Liver (tissue), 9 donors: ENCODE data around the gene ANKRD29. TPM values are rescaled to one million over a fixed set of nuclear protein-coding genes. Genes with fewer than 3 reads are reported as not detected.

Experiments
- DNase-seq: peaks from one replicate; pipeline ENCODE4 v3.0.0-alpha.2; 2017; ENCODE audit warnings: low spot score
- H3K27ac ChIP-seq, 2 donors: one replicate each; pipeline ENCODE4 v1.7.0; 2013; ENCODE audit warnings: inconsistent platforms in 2 of 2, low read length in 2 of 2, control low read depth in 1 of 2, low read depth in 1 of 2, mild to moderate bottlenecking in 1 of 2
- H3K27me3 ChIP-seq, 4 donors: one replicate each; pipeline versions ENCODE4 v1.6.1 to v1.7.0; 2013; ENCODE audit warnings: low read length in 3 of 4, inconsistent platforms in 1 of 4, mild to moderate bottlenecking in 1 of 4, moderate library complexity in 1 of 4; ENCODE audit not compliant: control insufficient read depth in 4 of 4, insufficient read depth in 4 of 4
- H3K36me3 ChIP-seq, 4 donors: one replicate each; pipeline versions ENCODE4 v1.6.1 to v1.7.0; 2013; ENCODE audit warnings: low read length in 3 of 4, mild to moderate bottlenecking in 3 of 4, low read depth in 1 of 4, moderate library complexity in 1 of 4; ENCODE audit not compliant: control insufficient read depth in 4 of 4, insufficient read depth in 3 of 4
- H3K4me1 ChIP-seq, 4 donors: one replicate each; pipeline versions ENCODE4 v1.6.1 to v1.7.0; 2013; ENCODE audit warnings: low read length in 3 of 4, mild to moderate bottlenecking in 3 of 4, moderate library complexity in 1 of 4; ENCODE audit not compliant: control insufficient read depth in 4 of 4, insufficient read depth in 4 of 4
- H3K4me3 ChIP-seq, 3 donors: one replicate each; pipeline versions ENCODE4 v1.6.1 to v1.7.0; 2013; ENCODE audit warnings: low read length in 3 of 3, control low read depth in 1 of 3, low read depth in 1 of 3, mild to moderate bottlenecking in 1 of 3
- H3K9ac ChIP-seq, 2 donors: one replicate each; pipeline ENCODE4 v1.7.0; 2013; ENCODE audit warnings: low read length in 2 of 2, mild to moderate bottlenecking in 2 of 2, moderate library complexity in 2 of 2, control low read depth in 1 of 2, low read depth in 1 of 2
- H3K9me3 ChIP-seq, 4 donors: one replicate each; pipeline versions ENCODE4 v1.6.1 to v1.7.0; 2013; ENCODE audit warnings: low read length in 3 of 4; ENCODE audit not compliant: control insufficient read depth in 4 of 4
- ATF3 ChIP-seq: IDR thresholded peaks from 2 replicates; pipeline ENCODE4 v1.6.1; 2016; ENCODE audit warnings: antibody characterized with exemption
- CTCF ChIP-seq: fragments of 150-350 bp; IDR thresholded peaks from 2 replicates; pipeline ENCODE4 v1.5.1; 2017; ENCODE audit warnings: improper control_type of control experiment, low read depth, low read length; ENCODE audit not compliant: missing input control
- EGR1 ChIP-seq, 2 donors: IDR thresholded peaks; 2 replicates each; pipeline ENCODE4 v1.6.1; 2016 to 2018; ENCODE audit warnings: antibody characterized with exemption in 2 of 2, low read depth in 2 of 2
- FOXA1 ChIP-seq: IDR thresholded peaks from 2 replicates; pipeline ENCODE4 v1.6.1; 2016; ENCODE audit warnings: antibody characterized with exemption
- FOXA2 ChIP-seq: IDR thresholded peaks from 2 replicates; pipeline ENCODE4 v1.6.1; 2016; ENCODE audit warnings: antibody characterized with exemption
- GABPA ChIP-seq, 2 donors: IDR thresholded peaks in 1 of 2; conservative IDR thresholded peaks in 1 of 2; 2 replicates each; pipeline ENCODE4 v1.6.1; 2016; ENCODE audit warnings: antibody characterized with exemption in 2 of 2, mild to moderate bottlenecking in 1 of 2, moderate library complexity in 1 of 2
- HNF4A ChIP-seq, 2 donors: conservative IDR thresholded peaks; 2 replicates each; pipeline ENCODE4 v1.6.1; 2016; ENCODE audit warnings: antibody characterized with exemption in 2 of 2, mild to moderate bottlenecking in 2 of 2
- JUND ChIP-seq, 2 donors: IDR thresholded peaks; 2 replicates each; pipeline ENCODE4 v1.6.1; 2016; ENCODE audit warnings: antibody characterized with exemption in 2 of 2
- NR2F2 ChIP-seq: IDR thresholded peaks from 2 replicates; pipeline ENCODE4 v1.6.1; 2016; ENCODE audit warnings: antibody characterized with exemption
- RAD21 ChIP-seq, 2 donors: IDR thresholded peaks; 2 replicates each; pipeline ENCODE4 v1.6.1; 2016; ENCODE audit warnings: antibody characterized with exemption in 2 of 2, mild to moderate bottlenecking in 2 of 2
- REST ChIP-seq: IDR thresholded peaks from 2 replicates; pipeline ENCODE4 v1.6.1; 2016; ENCODE audit warnings: antibody characterized with exemption, mild to moderate bottlenecking
- RXRA ChIP-seq, 2 donors: IDR thresholded peaks; 2 replicates each; pipeline ENCODE4 v1.6.1; 2017 to 2018; ENCODE audit warnings: antibody characterized with exemption in 2 of 2, mild to moderate bottlenecking in 1 of 2
- SP1 ChIP-seq: IDR thresholded peaks from 2 replicates; pipeline ENCODE4 v1.6.1; 2018; ENCODE audit warnings: antibody characterized with exemption, mild to moderate bottlenecking
- TAF1 ChIP-seq: conservative IDR thresholded peaks from 2 replicates; pipeline ENCODE4 v1.6.1; 2016; ENCODE audit warnings: antibody characterized with exemption, mild to moderate bottlenecking
- YY1 ChIP-seq: IDR thresholded peaks from 2 replicates; pipeline ENCODE4 v1.6.1; 2016; ENCODE audit warnings: antibody characterized with exemption, mild to moderate bottlenecking
- WGBS: extraction: QIAGEN DNeasy Blood & Tissue Kit; methylation state at CpG from one replicate; pipeline ENCODE4 v1.1.7; 2013; 5-methylcytosine and 5-hydroxymethylcytosine counted together
- polyA plus RNA-seq, 2 donors: library from polyadenylated mRNA; stranded (reverse) in 1 of 2; unstranded in 1 of 2; fragments of 200-250 nt in 1 of 2; fragments of >200 nt in 1 of 2; fragmentation: Nextera tagmentation in 1 of 2; extraction: Ambion mirVana in 1 of 2; gene quantifications; one replicate each; pipeline versions ENCODE4 v1.2.1 to v1.2.3, GENCODE V29; 2013 to 2015
- total RNA-seq, 2 donors: library from RNA; depleted of rRNA; stranded (reverse); fragments of >200 nt; gene quantifications; one replicate each; pipeline ENCODE4 v1.2.3, GENCODE V29; 2014
- TF ChIP-seq, protein P1 (sequence below): IDR thresholded peaks from 2 replicates; pipeline ENCODE4 v1.6.1; 2016; ENCODE audit warnings: antibody characterized with exemption
- TF ChIP-seq, protein P2 (sequence below): IDR thresholded peaks from 2 replicates; pipeline ENCODE4 v1.6.1; 2016; ENCODE audit warnings: antibody characterized with exemption
- donor health status: healthy.
- donor health status: healthy.
- donor health status: healthy.
- donor health status: healthy.
- donor health status: healthy.

The ANKRD29 gene
- total and polyA plus RNA-seq, 4 donors: 0.14 to 0.50 (median 0.33) TPM

- Histone ChIP-seq H3K9me3 (no peaks in the 10 kb centered on the region), H3K27me3 (no peaks in the 10 kb centered on the region), H3K36me3 (no peaks in the 10 kb centered on the region), H3K4me3 (no peak overlapping the region), H3K9ac (no peak overlapping the region), H3K4me1 (no peaks in the 10 kb centered on the region), H3K27ac (no peak overlapping the region)
- 84% methylated on average over 7 of the region's 7 CpGs for WGBS
- DNase-seq: no peak
- TF ChIP-seq ATF3: no peak
- no peak for TF ChIP-seq YY1
- no peak for TF ChIP-seq NR2F2
- no peak for TF ChIP-seq FOXA2
- no peak for TF ChIP-seq EGR1 (IDR thresholded peaks at IDR 0.05; ENCODE audit: low read depth in 2 of 2)
- no peak for TF ChIP-seq HNF4A (conservative IDR thresholded peaks at IDR 0.05)
- TF ChIP-seq RAD21 (IDR thresholded peaks at IDR 0.05): no peak
- TF ChIP-seq FOXA1: no peak
- TF ChIP-seq TAF1: no peak
- TF ChIP-seq, protein P1, sequence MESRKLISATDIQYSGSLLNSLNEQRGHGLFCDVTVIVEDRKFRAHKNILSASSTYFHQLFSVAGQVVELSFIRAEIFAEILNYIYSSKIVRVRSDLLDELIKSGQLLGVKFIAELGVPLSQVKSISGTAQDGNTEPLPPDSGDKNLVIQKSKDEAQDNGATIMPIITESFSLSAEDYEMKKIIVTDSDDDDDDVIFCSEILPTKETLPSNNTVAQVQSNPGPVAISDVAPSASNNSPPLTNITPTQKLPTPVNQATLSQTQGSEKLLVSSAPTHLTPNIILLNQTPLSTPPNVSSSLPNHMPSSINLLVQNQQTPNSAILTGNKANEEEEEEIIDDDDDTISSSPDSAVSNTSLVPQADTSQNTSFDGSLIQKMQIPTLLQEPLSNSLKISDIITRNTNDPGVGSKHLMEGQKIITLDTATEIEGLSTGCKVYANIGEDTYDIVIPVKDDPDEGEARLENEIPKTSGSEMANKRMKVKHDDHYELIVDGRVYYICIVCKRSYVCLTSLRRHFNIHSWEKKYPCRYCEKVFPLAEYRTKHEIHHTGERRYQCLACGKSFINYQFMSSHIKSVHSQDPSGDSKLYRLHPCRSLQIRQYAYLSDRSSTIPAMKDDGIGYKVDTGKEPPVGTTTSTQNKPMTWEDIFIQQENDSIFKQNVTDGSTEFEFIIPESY: no peak
- TF ChIP-seq CTCF: no peak
Measured at GRCh38 chr18:23596183-23596582, 66.5 kb downstream of the ANKRD29 start.

- 93% methylated on average over 7 of the region's 7 CpGs for WGBS
- no peak overlapping the region for H3K4me3 ChIP-seq
- no peak for TF ChIP-seq ATF3
- TF ChIP-seq FOXA2: no peak
- no peak for TF ChIP-seq RAD21 (IDR thresholded peaks at IDR 0.05)
- no peak for TF ChIP-seq SP1
- no peak for TF ChIP-seq CTCF
- TF ChIP-seq REST: no peak
- no peak for TF ChIP-seq GABPA (IDR thresholded peaks at IDR 0.05 in 1 of 2, conservative IDR thresholded peaks at IDR 0.05 in 1 of 2)
- TF ChIP-seq YY1: no peak
- no peak for TF ChIP-seq NR2F2
- no peak for TF ChIP-seq JUND (IDR thresholded peaks at IDR 0.05)
- TF ChIP-seq HNF4A (conservative IDR thresholded peaks at IDR 0.05): no peak
- no peak for TF ChIP-seq FOXA1
- TF ChIP-seq, protein P1: no peak
- TF ChIP-seq, protein P2, sequence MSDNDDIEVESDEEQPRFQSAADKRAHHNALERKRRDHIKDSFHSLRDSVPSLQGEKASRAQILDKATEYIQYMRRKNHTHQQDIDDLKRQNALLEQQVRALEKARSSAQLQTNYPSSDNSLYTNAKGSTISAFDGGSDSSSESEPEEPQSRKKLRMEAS: no peak
- no peak for TF ChIP-seq TAF1
- TF ChIP-seq RXRA (IDR thresholded peaks at IDR 0.05): no peak
- no peak overlapping the region for H3K27ac ChIP-seq
- no peaks in the 10 kb centered on the region for H3K36me3 ChIP-seq
- no peaks in the 10 kb centered on the region for H3K9me3 ChIP-seq
- DNase-seq: no peak
- no peaks in the 10 kb centered on the region for H3K27me3 ChIP-seq
- no peak overlapping the region for H3K9ac ChIP-seq
- no peaks in the 10 kb centered on the region for H3K4me1 ChIP-seq
Measured at GRCh38 chr18:23595591-23595990, 67.1 kb downstream of the ANKRD29 start.
